GM10248 (cell line): ENCODE measurements around the gene PGR.
"Not testable (repeated sequence)": the region's sequence is repeated elsewhere in the genome, so short reads cannot be mapped to it uniquely, and the experiment has no call there.

ENCODE experiments used
- CTCF ChIA-PET: fragments of 300-600 bp; sonication (Branson Sonifier 250); formaldehyde crosslinking; extraction: SDS; loops from one replicate; lab custom pipeline; 2021; ENCODE audit warnings: antibody characterized with exemption; lab: Yijun Ruan, JAX
- POLR2A ChIA-PET: fragments of 350-650 bp; sonication (Branson Sonifier 250); formaldehyde crosslinking; extraction: SDS; loops from one replicate; lab custom pipeline; 2020; ENCODE audit warnings: antibody characterized with exemption; lab: Yijun Ruan, JAX
- DNase-seq: peaks from one replicate; pipeline ENCODE4 v3.0.0; 2012; ENCODE audit errors: extremely low spot score
- TF ChIP-seq, protein P1 (sequence below): IDR thresholded peaks from 2 replicates; pipeline ENCODE4 v1.5.1; 2012; ENCODE audit warnings: mild to moderate bottlenecking, low read depth; ENCODE audit errors: extremely low read depth, missing control alignments, control extremely low read depth

PGR gene

GRCh38 chr11:101022256-101022655, 107.4 kb downstream of the PGR start:
- TF ChIP-seq, protein P1, sequence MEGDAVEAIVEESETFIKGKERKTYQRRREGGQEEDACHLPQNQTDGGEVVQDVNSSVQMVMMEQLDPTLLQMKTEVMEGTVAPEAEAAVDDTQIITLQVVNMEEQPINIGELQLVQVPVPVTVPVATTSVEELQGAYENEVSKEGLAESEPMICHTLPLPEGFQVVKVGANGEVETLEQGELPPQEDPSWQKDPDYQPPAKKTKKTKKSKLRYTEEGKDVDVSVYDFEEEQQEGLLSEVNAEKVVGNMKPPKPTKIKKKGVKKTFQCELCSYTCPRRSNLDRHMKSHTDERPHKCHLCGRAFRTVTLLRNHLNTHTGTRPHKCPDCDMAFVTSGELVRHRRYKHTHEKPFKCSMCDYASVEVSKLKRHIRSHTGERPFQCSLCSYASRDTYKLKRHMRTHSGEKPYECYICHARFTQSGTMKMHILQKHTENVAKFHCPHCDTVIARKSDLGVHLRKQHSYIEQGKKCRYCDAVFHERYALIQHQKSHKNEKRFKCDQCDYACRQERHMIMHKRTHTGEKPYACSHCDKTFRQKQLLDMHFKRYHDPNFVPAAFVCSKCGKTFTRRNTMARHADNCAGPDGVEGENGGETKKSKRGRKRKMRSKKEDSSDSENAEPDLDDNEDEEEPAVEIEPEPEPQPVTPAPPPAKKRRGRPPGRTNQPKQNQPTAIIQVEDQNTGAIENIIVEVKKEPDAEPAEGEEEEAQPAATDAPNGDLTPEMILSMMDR = no peak
- POLR2A ChIA-PET = no interaction called here
- CTCF ChIA-PET = no interaction called here
- DNase-seq = no peak

DNA sequence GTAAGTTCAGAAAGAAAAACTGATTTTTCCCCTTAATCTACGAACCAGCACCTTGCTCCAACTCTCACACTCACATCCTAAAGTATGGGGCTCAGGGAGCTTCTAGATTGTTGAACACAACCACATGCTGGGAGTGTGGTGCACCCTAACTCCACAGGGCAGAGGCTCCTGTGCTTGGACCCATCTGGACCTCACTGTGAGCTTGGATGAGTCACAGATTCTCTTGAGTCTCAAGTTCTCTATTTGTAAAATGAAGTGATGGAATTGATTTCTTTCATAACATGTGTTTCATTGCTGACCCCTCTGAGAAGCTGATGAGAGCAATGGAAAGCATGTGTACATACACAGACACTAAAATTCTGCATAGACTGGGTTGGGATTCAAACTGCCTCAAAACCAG, 109.7 kb downstream of the PGR start:
- POLR2A ChIA-PET = no interaction called here
- DNase-seq = no peak
- CTCF ChIA-PET = interaction anchor here (2.0 to 2.2 kb wide), 2 partner anchors 9 to 15 kb away, joined by 6 to 8 read pairs; no protein-coding TSS in a partner anchor
- TF ChIP-seq, protein P1 = no peak

GRCh38 chr11:101014600-101015285, 114.9 kb downstream of the PGR start:
- DNase-seq = no peak
- TF ChIP-seq, protein P1 = no peak
- ChIA-PET POLR2A (no interaction called here), CTCF (interaction anchor here (0.9 to 1.2 kb wide), 2 partner anchors 8 to 13 kb away, joined by 3 to 5 read pairs; no protein-coding TSS in a partner anchor)

GRCh38 chr11:101013702-101014101, 115.9 kb downstream of the PGR start:
- DNase-seq, POLR2A ChIA-PET, CTCF ChIA-PET: not testable (repeated sequence)

DNA sequence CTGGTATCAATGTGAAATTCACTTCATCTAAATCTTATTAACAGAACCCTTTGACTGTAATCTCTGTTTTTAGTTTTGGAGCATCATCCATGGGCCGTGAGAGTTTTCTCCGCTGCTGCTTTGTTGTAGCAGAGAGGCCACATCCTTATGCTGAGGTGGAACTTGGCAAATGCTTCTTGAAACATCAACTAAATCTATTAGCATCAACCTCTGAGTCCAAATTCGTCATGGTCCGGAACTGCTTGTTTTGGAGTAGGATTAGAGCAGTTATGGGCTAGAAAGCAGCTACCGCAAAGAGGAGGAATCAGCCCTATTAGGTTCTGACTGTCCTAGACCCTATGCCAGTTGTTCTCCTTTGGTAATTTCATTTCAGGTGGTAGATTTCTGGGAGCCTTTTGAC, 117.7 kb downstream of the PGR start:
- TF ChIP-seq, protein P1 = no peak
- ChIA-PET POLR2A (no interaction called here), CTCF (interaction anchor here (1.7 kb wide), 1 partner anchor 16 kb away, joined by 4 read pairs; no protein-coding TSS in a partner anchor)
- DNase-seq = no peak

DNA sequence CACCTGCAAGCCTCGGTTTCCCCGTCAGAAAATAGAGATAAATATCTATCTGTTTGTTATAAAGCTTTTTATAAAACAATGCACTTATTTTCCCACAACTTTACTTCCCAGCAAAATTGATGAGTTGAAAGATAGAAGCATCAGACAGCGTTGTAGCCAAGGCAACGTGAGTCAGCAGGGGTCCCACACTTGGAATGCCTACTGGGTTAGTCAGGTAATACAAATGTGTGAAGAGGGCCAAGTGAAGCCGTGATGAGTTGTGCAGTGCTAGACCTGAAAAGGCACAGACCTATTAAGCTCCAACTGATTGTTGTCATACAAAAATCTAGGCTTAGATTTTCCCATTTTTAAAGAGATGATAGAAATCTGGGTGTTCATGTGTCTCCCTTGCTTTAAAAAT, 118.7 kb downstream of the PGR start:
- ChIA-PET CTCF (interaction anchor here (1.7 kb wide), 1 partner anchor 15 kb away, joined by 4 read pairs; no protein-coding TSS in a partner anchor), POLR2A (no interaction called here)
- TF ChIP-seq, protein P1 = no peak
- no peak for DNase-seq

DNA sequence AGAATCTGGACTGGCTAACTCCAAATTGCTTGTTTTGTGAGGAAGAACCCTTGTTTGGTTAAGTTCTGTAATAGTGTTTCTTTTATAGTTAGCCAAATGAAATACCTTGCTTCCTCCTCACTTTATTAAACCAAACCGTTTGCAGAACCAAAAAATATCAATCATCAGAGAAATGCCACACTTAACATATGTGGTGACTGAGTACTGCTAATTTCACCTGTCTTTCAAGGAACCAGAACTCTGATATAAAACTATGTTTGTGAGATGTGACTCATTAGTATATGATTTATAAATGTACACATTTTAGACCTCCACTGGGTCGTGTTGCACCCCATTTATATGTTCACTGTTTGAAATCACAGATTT, 119.9 kb downstream of the PGR start:
- TF ChIP-seq, protein P1 = no peak

More for the DNA sequence above, 119.9 kb downstream of the PGR start:
- POLR2A ChIA-PET = interaction anchor here (0.6 kb wide), 1 partner anchor 9 kb away, joined by 3 read pairs; no protein-coding TSS in a partner anchor
- no peak for DNase-seq
- CTCF ChIA-PET = no interaction called here
